ENCODE results near the gene MAST4.

- TF ChIP-seq, protein P1, sequence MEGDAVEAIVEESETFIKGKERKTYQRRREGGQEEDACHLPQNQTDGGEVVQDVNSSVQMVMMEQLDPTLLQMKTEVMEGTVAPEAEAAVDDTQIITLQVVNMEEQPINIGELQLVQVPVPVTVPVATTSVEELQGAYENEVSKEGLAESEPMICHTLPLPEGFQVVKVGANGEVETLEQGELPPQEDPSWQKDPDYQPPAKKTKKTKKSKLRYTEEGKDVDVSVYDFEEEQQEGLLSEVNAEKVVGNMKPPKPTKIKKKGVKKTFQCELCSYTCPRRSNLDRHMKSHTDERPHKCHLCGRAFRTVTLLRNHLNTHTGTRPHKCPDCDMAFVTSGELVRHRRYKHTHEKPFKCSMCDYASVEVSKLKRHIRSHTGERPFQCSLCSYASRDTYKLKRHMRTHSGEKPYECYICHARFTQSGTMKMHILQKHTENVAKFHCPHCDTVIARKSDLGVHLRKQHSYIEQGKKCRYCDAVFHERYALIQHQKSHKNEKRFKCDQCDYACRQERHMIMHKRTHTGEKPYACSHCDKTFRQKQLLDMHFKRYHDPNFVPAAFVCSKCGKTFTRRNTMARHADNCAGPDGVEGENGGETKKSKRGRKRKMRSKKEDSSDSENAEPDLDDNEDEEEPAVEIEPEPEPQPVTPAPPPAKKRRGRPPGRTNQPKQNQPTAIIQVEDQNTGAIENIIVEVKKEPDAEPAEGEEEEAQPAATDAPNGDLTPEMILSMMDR (IDR thresholded peaks at IDR 0.05) = no peak
- TF ChIP-seq POLR2A (IDR thresholded peaks at IDR 0.05) (no peak), POLR2AphosphoS5 (IDR thresholded peaks at IDR 0.05) (no peak)
These were observed 583.6 kb downstream of the MAST4 start for GRCh38 chr5:67179697-67180361.

Measured in gastroesophageal sphincter (tissue), 3 donors.